WTC11 (cell line): ENCODE data around the gene MDM4.

Source experiments
- CREM ChIP-seq: sonication (generic); formaldehyde crosslinking; IDR thresholded peaks from 2 replicates; pipeline ENCODE4 v1.8.1; 2022; ENCODE audit warnings: mild to moderate bottlenecking, missing genetic modification reagents, moderate library complexity
- E2F4 ChIP-seq: sonication (generic); formaldehyde crosslinking; IDR thresholded peaks from 2 replicates; pipeline ENCODE4 v1.8.1; 2022; ENCODE audit warnings: low read depth, mild to moderate bottlenecking, moderate library complexity, missing genetic modification reagents, borderline replicate concordance
- NFE2L1 ChIP-seq: sonication (generic); formaldehyde crosslinking; IDR thresholded peaks from 2 replicates; pipeline ENCODE4 v1.8.1; 2023; ENCODE audit warnings: missing genetic modification reagents
- NR2C2 ChIP-seq: sonication (generic); formaldehyde crosslinking; IDR thresholded peaks from 2 replicates; pipeline ENCODE4 v1.8.0; 2022; ENCODE audit warnings: mild to moderate bottlenecking, missing genetic modification reagents
- SMAD3 ChIP-seq: sonication (generic); formaldehyde crosslinking; IDR thresholded peaks from 2 replicates; pipeline ENCODE4 v1.8.0; 2022; ENCODE audit warnings: missing genetic modification reagents, mild to moderate bottlenecking, borderline replicate concordance
- TCF7 ChIP-seq: sonication (generic); formaldehyde crosslinking; IDR thresholded peaks from 2 replicates; pipeline ENCODE4 v1.8.0; 2022; ENCODE audit warnings: mild to moderate bottlenecking, low read depth, missing genetic modification reagents, moderate library complexity
- ZNF121 ChIP-seq: sonication (generic); formaldehyde crosslinking; IDR thresholded peaks from 2 replicates; pipeline ENCODE4 v1.8.0; 2023; ENCODE audit warnings: missing genetic modification reagents
- ZNF219 ChIP-seq: sonication (generic); formaldehyde crosslinking; IDR thresholded peaks from 2 replicates; pipeline ENCODE4 v1.8.0; 2023; ENCODE audit warnings: missing genetic modification reagents, mild to moderate bottlenecking, borderline replicate concordance
- ZNF317 ChIP-seq: sonication (generic); formaldehyde crosslinking; IDR thresholded peaks from 2 replicates; pipeline ENCODE4 v1.8.1; 2023; ENCODE audit warnings: low read depth, mild to moderate bottlenecking, moderate library complexity, missing genetic modification reagents, borderline replicate concordance
- ZNF512 ChIP-seq: sonication (generic); formaldehyde crosslinking; IDR thresholded peaks from 2 replicates; pipeline ENCODE4 v1.8.1; 2022; ENCODE audit warnings: missing genetic modification reagents, borderline replicate concordance
- ZSCAN18 ChIP-seq: fragments of 250-450 bp; sonication (Bioruptor Pico); IDR thresholded peaks from 2 replicates; pipeline ENCODE4 v2.1.2; 2022; ENCODE audit warnings: mild to moderate bottlenecking, moderate library complexity
- TF ChIP-seq, protein P1 (sequence below): fragments of 200-600 bp; IDR thresholded peaks from 2 replicates; pipeline ENCODE4 v1.8.0; 2022; ENCODE audit warnings: antibody characterized with exemption
- TF ChIP-seq, protein P2 (sequence below): sonication (generic); formaldehyde crosslinking; IDR thresholded peaks from 2 replicates; pipeline ENCODE4 v1.8.0; 2023; ENCODE audit warnings: mild to moderate bottlenecking, missing genetic modification reagents
- TF ChIP-seq, protein P3 (sequence below): sonication (generic); formaldehyde crosslinking; IDR thresholded peaks from 2 replicates; pipeline ENCODE4 v1.8.0; 2022; ENCODE audit warnings: mild to moderate bottlenecking, missing genetic modification reagents

- TF ChIP-seq, protein P1, sequence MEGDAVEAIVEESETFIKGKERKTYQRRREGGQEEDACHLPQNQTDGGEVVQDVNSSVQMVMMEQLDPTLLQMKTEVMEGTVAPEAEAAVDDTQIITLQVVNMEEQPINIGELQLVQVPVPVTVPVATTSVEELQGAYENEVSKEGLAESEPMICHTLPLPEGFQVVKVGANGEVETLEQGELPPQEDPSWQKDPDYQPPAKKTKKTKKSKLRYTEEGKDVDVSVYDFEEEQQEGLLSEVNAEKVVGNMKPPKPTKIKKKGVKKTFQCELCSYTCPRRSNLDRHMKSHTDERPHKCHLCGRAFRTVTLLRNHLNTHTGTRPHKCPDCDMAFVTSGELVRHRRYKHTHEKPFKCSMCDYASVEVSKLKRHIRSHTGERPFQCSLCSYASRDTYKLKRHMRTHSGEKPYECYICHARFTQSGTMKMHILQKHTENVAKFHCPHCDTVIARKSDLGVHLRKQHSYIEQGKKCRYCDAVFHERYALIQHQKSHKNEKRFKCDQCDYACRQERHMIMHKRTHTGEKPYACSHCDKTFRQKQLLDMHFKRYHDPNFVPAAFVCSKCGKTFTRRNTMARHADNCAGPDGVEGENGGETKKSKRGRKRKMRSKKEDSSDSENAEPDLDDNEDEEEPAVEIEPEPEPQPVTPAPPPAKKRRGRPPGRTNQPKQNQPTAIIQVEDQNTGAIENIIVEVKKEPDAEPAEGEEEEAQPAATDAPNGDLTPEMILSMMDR = no peak
- TF ChIP-seq TCF7 (CRISPR knock-in tag) (no peak), SMAD3 (CRISPR knock-in tag) (no peak), ZNF512 (CRISPR knock-in tag) (no peak), NR2C2 (CRISPR knock-in tag) (no peak), ZNF317 (CRISPR knock-in tag) (no peak), E2F4 (CRISPR knock-in tag) (no peak), CREM (CRISPR knock-in tag) (no peak), NFE2L1 (no peak), ZNF219 (no peak), ZNF121 (peak; percentile 86; the same call in 1 of the 2 replicates), ZSCAN18 (CRISPR knock-in tag) (no peak)
- TF ChIP-seq, protein P2, sequence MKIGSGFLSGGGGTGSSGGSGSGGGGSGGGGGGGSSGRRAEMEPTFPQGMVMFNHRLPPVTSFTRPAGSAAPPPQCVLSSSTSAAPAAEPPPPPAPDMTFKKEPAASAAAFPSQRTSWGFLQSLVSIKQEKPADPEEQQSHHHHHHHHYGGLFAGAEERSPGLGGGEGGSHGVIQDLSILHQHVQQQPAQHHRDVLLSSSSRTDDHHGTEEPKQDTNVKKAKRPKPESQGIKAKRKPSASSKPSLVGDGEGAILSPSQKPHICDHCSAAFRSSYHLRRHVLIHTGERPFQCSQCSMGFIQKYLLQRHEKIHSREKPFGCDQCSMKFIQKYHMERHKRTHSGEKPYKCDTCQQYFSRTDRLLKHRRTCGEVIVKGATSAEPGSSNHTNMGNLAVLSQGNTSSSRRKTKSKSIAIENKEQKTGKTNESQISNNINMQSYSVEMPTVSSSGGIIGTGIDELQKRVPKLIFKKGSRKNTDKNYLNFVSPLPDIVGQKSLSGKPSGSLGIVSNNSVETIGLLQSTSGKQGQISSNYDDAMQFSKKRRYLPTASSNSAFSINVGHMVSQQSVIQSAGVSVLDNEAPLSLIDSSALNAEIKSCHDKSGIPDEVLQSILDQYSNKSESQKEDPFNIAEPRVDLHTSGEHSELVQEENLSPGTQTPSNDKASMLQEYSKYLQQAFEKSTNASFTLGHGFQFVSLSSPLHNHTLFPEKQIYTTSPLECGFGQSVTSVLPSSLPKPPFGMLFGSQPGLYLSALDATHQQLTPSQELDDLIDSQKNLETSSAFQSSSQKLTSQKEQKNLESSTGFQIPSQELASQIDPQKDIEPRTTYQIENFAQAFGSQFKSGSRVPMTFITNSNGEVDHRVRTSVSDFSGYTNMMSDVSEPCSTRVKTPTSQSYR (CRISPR knock-in tag) = no peak
- TF ChIP-seq, protein P3, sequence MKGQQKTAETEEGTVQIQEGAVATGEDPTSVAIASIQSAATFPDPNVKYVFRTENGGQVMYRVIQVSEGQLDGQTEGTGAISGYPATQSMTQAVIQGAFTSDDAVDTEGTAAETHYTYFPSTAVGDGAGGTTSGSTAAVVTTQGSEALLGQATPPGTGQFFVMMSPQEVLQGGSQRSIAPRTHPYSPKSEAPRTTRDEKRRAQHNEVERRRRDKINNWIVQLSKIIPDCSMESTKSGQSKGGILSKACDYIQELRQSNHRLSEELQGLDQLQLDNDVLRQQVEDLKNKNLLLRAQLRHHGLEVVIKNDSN = no peak
These were observed 34.7 kb downstream of the MDM4 start for GRCh38 chr1:204550926-204551325.
